B cell (primary cell): ENCODE measurements around the gene RAD17.

ENCODE experiments used
- EZH2 ChIP-seq: IDR thresholded peaks from 2 replicates; pipeline ENCODE4 v1.6.1; 2012; ENCODE audit warnings: borderline replicate concordance, low read depth, mild to moderate bottlenecking, moderate library complexity, low read length; ENCODE audit not compliant: insufficient read depth, poor library complexity, severe bottlenecking
- TF ChIP-seq, protein P1 (sequence below): fragments of 200-600 bp; IDR thresholded peaks from one replicate; pipeline ENCODE4 v1.8.0; 2022; ENCODE audit warnings: antibody characterized with exemption, mild to moderate bottlenecking

- TF ChIP-seq, protein P1, sequence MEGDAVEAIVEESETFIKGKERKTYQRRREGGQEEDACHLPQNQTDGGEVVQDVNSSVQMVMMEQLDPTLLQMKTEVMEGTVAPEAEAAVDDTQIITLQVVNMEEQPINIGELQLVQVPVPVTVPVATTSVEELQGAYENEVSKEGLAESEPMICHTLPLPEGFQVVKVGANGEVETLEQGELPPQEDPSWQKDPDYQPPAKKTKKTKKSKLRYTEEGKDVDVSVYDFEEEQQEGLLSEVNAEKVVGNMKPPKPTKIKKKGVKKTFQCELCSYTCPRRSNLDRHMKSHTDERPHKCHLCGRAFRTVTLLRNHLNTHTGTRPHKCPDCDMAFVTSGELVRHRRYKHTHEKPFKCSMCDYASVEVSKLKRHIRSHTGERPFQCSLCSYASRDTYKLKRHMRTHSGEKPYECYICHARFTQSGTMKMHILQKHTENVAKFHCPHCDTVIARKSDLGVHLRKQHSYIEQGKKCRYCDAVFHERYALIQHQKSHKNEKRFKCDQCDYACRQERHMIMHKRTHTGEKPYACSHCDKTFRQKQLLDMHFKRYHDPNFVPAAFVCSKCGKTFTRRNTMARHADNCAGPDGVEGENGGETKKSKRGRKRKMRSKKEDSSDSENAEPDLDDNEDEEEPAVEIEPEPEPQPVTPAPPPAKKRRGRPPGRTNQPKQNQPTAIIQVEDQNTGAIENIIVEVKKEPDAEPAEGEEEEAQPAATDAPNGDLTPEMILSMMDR = no peak
- no peak for TF ChIP-seq EZH2
Observed at GRCh38 chr5:69367697-69368279, 1.8 kb upstream of the RAD17 start.
